ENCODE results near the gene ZMYM4. TPM values are rescaled to one million over a fixed set of nuclear protein-coding genes. Genes with fewer than 3 reads are reported as not detected.

Gene ZMYM4
- polyA plus RNA-seq, 1 of the 3 experiments (the other 2 are of a cell fraction): 12.2 TPM

DNA sequence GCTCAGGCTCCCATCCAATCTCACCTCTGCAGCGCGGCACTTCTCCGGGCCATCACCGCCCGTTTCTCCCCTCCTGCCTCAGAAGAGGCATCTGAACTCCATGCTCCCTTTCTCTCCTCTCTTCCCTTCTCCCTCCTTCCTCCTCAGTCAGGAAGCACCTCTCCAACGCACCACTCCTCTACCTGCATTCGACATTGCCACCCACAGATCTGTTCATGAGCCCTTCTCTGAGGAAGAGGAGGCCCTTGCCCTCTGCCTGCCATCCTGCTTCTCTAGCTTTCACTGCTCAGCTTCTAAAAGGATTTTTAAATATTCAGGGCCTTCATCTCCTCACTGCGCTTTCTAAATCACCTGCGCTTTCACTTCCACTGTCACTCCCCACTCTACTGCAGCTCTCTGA, 168.7 kb downstream of the ZMYM4 start:
- no peak for DNase-seq

GRCh38 chr1:35439626-35440025, 171.1 kb downstream of the ZMYM4 start:
- WGBS (ENCODE audit: low lambda C conversion rate): 94% methylated on average over 1 of the region's 1 CpG
- TF ChIP-seq, protein P1, sequence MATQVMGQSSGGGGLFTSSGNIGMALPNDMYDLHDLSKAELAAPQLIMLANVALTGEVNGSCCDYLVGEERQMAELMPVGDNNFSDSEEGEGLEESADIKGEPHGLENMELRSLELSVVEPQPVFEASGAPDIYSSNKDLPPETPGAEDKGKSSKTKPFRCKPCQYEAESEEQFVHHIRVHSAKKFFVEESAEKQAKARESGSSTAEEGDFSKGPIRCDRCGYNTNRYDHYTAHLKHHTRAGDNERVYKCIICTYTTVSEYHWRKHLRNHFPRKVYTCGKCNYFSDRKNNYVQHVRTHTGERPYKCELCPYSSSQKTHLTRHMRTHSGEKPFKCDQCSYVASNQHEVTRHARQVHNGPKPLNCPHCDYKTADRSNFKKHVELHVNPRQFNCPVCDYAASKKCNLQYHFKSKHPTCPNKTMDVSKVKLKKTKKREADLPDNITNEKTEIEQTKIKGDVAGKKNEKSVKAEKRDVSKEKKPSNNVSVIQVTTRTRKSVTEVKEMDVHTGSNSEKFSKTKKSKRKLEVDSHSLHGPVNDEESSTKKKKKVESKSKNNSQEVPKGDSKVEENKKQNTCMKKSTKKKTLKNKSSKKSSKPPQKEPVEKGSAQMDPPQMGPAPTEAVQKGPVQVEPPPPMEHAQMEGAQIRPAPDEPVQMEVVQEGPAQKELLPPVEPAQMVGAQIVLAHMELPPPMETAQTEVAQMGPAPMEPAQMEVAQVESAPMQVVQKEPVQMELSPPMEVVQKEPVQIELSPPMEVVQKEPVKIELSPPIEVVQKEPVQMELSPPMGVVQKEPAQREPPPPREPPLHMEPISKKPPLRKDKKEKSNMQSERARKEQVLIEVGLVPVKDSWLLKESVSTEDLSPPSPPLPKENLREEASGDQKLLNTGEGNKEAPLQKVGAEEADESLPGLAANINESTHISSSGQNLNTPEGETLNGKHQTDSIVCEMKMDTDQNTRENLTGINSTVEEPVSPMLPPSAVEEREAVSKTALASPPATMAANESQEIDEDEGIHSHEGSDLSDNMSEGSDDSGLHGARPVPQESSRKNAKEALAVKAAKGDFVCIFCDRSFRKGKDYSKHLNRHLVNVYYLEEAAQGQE (IDR thresholded peaks at IDR 0.05; ENCODE audit: low read depth, low read length): no peak
- TF ChIP-seq RFX5 (IDR thresholded peaks at IDR 0.05; ENCODE audit: low read length) (no peak), TEAD4 (IDR thresholded peaks at IDR 0.05; ENCODE audit: borderline replicate concordance, insufficient read depth) (no peak), YY1 (IDR thresholded peaks at IDR 0.05; ENCODE audit: low read depth) (no peak), GATA2 (CRISPR knock-in tag; IDR thresholded peaks at IDR 0.05) (no peak), SIN3A (IDR thresholded peaks at IDR 0.05; ENCODE audit: borderline replicate concordance, low read depth, low read length) (no peak), MAX (IDR thresholded peaks at IDR 0.05; ENCODE audit: low read depth) (no peak)
- POLR2A ChIA-PET: interaction anchor here (1.4 kb wide), 1 partner anchor 13 kb away, joined by 5 read pairs; no protein-coding TSS in a partner anchor
- no peak overlapping the region for H2AFZ ChIP-seq (ENCODE audit: low read depth)
- peaks cover 20 to 82% of the 10 kb centered on the region in 2 experiments for H3K36me3 ChIP-seq (replicated peaks in 1 of 2; ENCODE audit: control insufficient read depth in 1 of 2, insufficient read depth in 2 of 2, low read length in 1 of 2)
- CTCF ChIA-PET: interaction anchor here (0.9 to 4.5 kb wide), 4 partner anchors 11 to 587 kb away, joined by 3 to 38 read pairs (median 6); no protein-coding TSS in a partner anchor
- no peak overlapping the region for H3K9ac ChIP-seq
- H4K20me1 ChIP-seq (ENCODE audit: insufficient read depth): no peaks in the 10 kb centered on the region
- no peaks in the 10 kb centered on the region for H3K79me2 ChIP-seq (ENCODE audit: insufficient read depth)
- no peak overlapping the region for H3K4me3 ChIP-seq (ENCODE audit: low read depth in 2 of 2, low read length in 1 of 2)
- H3K9me3 ChIP-seq: no peaks in the 10 kb centered on the region
- no peaks in the 10 kb centered on the region for H3F3A ChIP-seq (replicated peaks; ENCODE audit: insufficient read depth)
- no peak for DNase-seq
- H3K27ac ChIP-seq (ENCODE audit: low read depth in 2 of 2, low read length in 1 of 2): no peak overlapping the region
- no peak overlapping the region for H3K4me2 ChIP-seq
- no peaks in the 10 kb centered on the region for H3K4me1 ChIP-seq (ENCODE audit: control insufficient read depth in 1 of 2, insufficient read depth in 2 of 2, low read depth in 1 of 2, low read length in 1 of 2)
- H3K27me3 ChIP-seq (ENCODE audit: insufficient read depth): no peaks in the 10 kb centered on the region
- no peaks in the 10 kb centered on the region for H3K9me2 ChIP-seq

More for the DNA sequence above, 168.7 kb downstream of the ZMYM4 start:
- H3K9me3 ChIP-seq: no peaks in the 10 kb centered on the region
- no peaks in the 10 kb centered on the region for H3K9me2 ChIP-seq
- no peaks in the 10 kb centered on the region for H4K20me1 ChIP-seq (ENCODE audit: insufficient read depth)
- TF ChIP-seq USF2 (IDR thresholded peaks at IDR 0.05; ENCODE audit: borderline replicate concordance, low read depth, low read length) (no peak), PBX3 (IDR thresholded peaks at IDR 0.05) (no peak), POLR2AphosphoS5 (IDR thresholded peaks at IDR 0.05; ENCODE audit: low read depth, low read length) (no peak), SIN3A (IDR thresholded peaks at IDR 0.05; ENCODE audit: borderline replicate concordance, low read depth, low read length) (no peak), MXI1 (IDR thresholded peaks at IDR 0.05; ENCODE audit: low read depth, low read length) (no peak), RCOR1 (IDR thresholded peaks at IDR 0.05; ENCODE audit: low read length) (no peak), CHD2 (IDR thresholded peaks at IDR 0.05; ENCODE audit: low read length, partially characterized antibody) (no peak), JUND (IDR thresholded peaks at IDR 0.05) (no peak)
- no peak overlapping the region for H3K4me3 ChIP-seq (ENCODE audit: low read depth in 2 of 2, low read length in 1 of 2)
- 98% methylated on average over 9 of the region's 9 CpGs for WGBS (ENCODE audit: low lambda C conversion rate)
- no peaks in the 10 kb centered on the region for H3K79me2 ChIP-seq (ENCODE audit: insufficient read depth)
- no peak overlapping the region for H2AFZ ChIP-seq (ENCODE audit: low read depth)
- no peaks in the 10 kb centered on the region for H3K27me3 ChIP-seq (ENCODE audit: insufficient read depth)
- H3K27ac ChIP-seq (ENCODE audit: low read depth in 2 of 2, low read length in 1 of 2): no peak overlapping the region
- peaks cover 5 to 78% of the 10 kb centered on the region in 2 experiments for H3K36me3 ChIP-seq (replicated peaks in 1 of 2; ENCODE audit: control insufficient read depth in 1 of 2, insufficient read depth in 2 of 2, low read length in 1 of 2)
- no peak overlapping the region for H3K9ac ChIP-seq
- H3F3A ChIP-seq (replicated peaks; ENCODE audit: insufficient read depth): no peaks in the 10 kb centered on the region
- ChIA-PET POLR2A (interaction anchor here (1.4 kb wide), 1 partner anchor 120 kb away, joined by 4 read pairs; the partner anchor contains the start of genes KIAA0319L and NCDN), CTCF (interaction anchor here (2.5 to 4.5 kb wide), 2 partner anchors 14 to 128 kb away, joined by 7 to 38 read pairs; no protein-coding TSS in a partner anchor)
- no peak overlapping the region for H3K4me2 ChIP-seq
- H3K4me1 ChIP-seq (ENCODE audit: control insufficient read depth in 1 of 2, insufficient read depth in 2 of 2, low read depth in 1 of 2, low read length in 1 of 2): no peaks in the 10 kb centered on the region
